Measurements from ENCODE around the gene ICA1.

DNA sequence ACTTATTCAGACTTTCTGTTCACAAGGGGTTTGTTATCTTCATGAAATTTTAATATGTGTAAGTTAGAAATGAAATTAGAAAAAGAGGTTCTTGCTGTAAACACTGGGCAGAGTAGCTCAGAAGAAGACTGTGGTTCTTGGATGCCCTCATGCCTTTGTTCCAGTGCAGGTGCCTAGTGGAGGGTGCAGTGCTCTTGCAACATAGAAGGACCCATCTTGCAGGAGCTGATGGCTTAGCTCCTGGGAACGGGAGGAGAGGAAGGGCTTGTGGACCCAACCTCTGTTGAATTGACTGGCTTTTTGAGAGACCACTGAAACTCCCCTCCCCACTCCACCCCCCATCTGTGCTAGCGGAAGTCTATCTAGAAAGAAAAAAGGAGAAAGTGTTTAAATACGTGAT, 176.5 kb downstream of the ICA1 start:
- no peak for TF ChIP-seq CTCF (IDR thresholded peaks at IDR 0.05 in 4 of 5, conservative IDR thresholded peaks at IDR 0.05 in 1 of 5)
- no peak for TF ChIP-seq POLR2A (IDR thresholded peaks at IDR 0.05)

Data from gastrocnemius medialis (tissue), 4 donors.